ENCODE measurements around the gene HIVEP3.

- TF ChIP-seq CTCF (conservative IDR thresholded peaks at IDR 0.05; ENCODE audit: low read length) (no peak), EZH2phosphoT487 (IDR thresholded peaks at IDR 0.05; ENCODE audit: borderline replicate concordance) (no peak)
Observed at GRCh38 chr1:41668967-41669366, 249.8 kb downstream of the HIVEP3 start.

Measured in Loucy (cell line).